Pulmonary artery endothelial cell (primary cell): ENCODE results near the gene SHB. TPM values are rescaled to one million over a fixed set of nuclear protein-coding genes. Genes with fewer than 3 reads are reported as not detected.

Experiments used
- DNase-seq: peaks from one replicate; pipeline ENCODE4 v3.0.0-alpha.2; 2011; ENCODE audit warnings: low read depth, low spot score
- total RNA-seq: library from RNA; depleted of rRNA; stranded (reverse); fragments of >200 nt; gene quantifications from 2 replicates; pipeline ENCODE4 v1.2.3, GENCODE V29; 2014

The SHB gene
- total RNA-seq, 1 donor from 2014 or later = 17.3 TPM

DNA sequence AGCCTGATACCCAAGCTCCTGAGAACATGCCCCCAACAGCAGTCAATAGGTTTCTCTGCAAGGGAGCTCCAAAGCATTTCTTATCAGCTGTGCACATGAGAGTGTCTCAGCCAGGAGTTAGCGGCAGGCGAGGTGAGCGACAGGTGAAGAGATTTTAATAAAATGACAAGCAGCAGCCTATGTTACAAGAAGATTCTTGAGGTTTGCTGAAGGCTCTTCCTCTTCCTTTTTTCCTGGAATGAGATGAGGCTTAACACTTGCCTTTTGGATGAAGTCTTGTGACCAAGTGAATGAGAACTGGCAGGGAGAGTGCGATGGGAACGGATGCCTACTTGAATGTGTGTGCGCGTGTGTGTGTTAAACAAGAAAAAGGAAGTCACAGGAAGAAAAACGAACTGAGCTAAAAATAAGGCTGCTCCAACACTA lies 76.1 kb downstream of the SHB start:
- DNase-seq = no peak

DNA sequence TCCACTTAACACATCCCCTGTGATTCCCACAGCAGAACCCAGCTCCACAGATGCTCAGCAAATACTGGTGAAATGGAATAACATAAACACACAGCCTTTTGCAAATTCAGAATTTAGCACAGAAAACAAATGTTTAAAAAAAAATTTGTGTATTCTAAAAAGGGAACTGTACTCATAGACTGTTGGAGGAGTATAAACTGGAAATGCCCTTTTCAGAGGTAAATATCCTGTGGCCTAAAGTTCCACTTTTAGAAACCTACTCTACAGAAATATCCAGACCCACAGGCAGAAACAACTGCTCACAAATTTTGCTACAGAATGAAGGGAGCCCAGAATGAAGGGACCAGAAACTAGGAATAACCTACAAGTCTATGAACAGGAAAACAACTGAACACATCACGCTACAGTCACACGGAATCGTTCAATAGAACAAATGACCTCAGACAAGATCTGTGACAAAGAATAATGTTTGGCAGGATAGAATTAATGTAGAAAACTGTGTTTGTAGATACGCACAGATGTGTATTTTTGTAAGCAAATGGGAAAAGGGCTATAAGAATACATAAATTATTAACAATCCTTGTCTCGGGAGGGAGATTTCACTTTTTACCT lies 78.5 kb downstream of the SHB start:
- DNase-seq = no peak

- no peak for DNase-seq
These were observed 79.3 kb downstream of the SHB start for GRCh38 chr9:37989701-37990100.

DNA sequence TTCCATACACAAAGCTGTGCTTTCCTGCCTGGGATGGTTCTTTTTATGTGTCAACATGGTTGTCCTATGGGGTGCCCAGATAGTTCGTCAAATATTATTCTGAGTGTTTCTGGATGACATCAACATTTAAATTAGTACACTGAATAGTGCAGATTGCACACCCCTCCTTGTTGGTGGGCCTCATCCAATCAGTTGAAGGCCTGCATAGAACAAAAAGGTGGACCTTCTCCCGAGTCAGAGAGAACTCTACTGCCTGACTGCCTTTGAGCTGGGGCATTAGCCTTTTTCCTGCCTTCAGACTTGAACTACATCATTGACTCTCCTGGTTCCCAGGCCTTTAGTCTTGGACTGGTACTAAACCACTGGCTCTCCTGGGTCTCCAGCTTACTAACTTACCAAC lies 80.4 kb downstream of the SHB start:
- no peak for DNase-seq

DNA sequence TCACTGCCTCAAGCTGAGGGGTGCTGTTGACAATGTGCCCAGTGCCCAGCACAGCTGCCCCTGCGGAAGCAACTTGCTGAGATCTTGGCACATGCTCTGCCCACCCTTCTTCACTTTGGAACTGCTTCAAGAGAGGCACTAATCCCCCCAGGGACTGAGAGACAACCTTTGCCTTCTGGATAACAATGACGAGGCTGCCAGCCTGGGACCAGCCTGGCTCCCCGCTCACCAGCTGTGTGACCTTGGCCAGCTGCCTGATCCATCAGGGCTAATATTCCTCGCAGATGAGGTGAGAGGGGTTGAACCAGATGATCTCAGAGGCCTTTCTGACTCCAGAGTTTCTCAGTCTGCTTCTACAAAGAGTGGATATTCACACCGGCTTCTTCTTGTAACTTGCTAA lies 81.0 kb downstream of the SHB start:
- no peak for DNase-seq

- no peak for DNase-seq
These were observed 81.5 kb downstream of the SHB start for GRCh38 chr9:37987467-37987981.

DNA sequence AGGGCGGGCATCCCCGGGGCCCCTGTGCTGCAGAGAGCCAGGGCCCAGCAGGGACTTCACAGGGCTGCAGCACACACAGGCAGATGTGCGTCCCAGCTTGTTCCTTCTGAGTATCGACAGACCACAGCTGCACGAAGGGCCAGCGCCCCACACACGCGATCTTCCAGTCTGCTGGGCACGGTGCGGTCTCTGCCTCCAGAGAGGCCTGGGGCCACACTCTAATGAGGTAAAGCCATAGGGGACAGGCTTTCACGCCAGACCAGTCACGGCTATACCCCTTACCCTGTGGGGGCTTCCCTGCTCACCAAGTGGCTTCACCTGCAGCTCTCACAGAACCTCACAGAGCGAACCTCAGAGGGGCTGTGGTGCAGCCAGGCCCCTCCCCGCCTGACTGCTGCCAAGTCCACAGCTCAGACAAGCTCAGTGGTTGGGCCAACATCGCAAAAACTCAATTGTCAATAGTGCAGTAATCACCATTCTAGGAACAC lies 82.2 kb downstream of the SHB start:
- no peak for DNase-seq

GRCh38 chr9:37986001-37986400 lies 83.0 kb downstream of the SHB start:
- DNase-seq = no peak

DNA sequence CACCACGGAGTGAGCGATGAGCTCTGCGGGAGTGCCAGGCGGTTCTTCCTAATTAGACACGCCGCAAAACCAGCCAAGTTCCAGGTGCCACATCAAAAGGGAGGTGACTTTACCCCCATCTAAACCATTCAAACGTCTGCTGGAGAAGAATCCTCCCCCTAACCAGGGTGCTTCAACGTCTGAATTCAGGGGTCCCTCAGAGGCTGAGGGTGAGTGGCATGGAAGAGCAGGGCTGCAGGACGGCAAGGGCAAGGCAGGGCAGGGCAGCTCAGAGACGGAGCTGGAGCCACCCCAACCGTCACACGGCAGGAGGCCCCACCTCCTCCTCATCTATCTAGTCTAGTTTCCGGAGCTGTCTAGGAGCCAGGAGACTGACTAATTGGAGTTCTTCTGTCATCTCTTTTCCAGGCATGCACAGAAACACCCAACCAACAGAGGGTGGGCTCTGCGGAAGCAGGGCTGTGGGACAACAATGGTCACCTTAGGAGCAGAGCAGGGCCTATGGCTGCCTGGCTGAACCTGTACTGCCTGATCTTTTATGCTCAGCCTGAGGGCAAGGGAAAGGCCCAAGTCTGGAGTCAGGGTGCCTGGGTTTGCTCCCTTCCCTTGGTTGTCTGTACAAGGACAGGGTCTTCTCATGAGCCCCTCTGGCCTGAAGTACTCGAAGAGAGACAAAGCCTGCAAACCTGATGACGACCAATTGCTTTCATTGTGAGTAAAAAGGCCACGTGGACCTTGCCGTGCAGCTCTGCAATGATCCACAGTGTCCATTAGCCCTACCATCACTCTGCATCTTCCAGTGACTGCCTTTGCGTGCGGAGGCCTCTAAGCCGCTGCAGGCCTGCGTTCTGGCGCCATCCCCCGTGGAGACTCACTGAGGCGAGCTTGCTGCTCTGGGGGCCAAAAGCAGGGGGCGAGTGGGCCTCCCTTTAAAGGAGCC lies 84.1 kb downstream of the SHB start:
- no peak for DNase-seq

GRCh38 chr9:37984278-37984671 lies 84.8 kb downstream of the SHB start:
- no peak for DNase-seq

GRCh38 chr9:37983381-37984067 lies 85.5 kb downstream of the SHB start:
- no peak for DNase-seq

GRCh38 chr9:37979844-37980243 lies 89.2 kb downstream of the SHB start:
- DNase-seq = no peak

GRCh38 chr9:37978983-37979382 lies 90.0 kb downstream of the SHB start:
- DNase-seq = no peak

- DNase-seq = no peak
These were observed 90.6 kb downstream of the SHB start for GRCh38 chr9:37978481-37978864.

- DNase-seq = no peak
These were observed 91.1 kb downstream of the SHB start for GRCh38 chr9:37977851-37978480.

DNA sequence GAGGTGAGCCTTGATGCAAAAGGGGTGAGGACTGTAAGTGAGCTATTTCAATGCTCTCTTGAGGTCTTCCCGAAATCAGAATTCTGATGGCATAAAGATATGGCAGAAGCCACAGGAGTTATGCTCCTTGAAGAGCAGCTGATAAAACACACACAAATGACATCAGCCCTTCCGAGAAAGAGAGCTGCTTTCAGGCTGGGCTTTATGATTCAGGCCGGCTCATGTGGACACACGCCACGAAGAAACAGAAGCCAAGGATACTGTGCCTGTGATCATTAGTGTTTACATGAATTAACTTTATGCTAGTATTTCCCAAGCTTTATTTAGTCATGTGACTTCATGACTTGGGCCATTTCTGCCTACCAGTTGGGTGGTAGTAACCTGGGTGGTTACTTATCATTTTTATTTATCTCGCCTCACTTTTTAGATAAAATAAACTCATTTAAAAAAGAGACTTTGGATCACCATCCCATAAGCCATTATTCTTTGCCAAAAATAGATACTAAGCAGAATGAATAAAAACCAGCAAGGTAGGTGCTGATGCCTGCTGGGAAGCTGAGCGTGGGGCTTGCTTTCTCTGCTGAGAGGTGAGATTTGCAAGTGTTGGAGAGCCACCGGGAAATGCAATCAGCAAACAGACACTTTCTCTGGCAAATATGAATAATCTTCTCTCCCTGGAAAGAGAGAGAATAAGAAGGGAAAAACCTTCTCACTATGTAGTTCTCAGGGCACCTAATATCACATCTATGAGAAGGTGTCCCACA lies 92.1 kb downstream of the SHB start:
- DNase-seq = no peak

- no peak for DNase-seq
These were observed 93.4 kb downstream of the SHB start for GRCh38 chr9:37975639-37976038.

DNA sequence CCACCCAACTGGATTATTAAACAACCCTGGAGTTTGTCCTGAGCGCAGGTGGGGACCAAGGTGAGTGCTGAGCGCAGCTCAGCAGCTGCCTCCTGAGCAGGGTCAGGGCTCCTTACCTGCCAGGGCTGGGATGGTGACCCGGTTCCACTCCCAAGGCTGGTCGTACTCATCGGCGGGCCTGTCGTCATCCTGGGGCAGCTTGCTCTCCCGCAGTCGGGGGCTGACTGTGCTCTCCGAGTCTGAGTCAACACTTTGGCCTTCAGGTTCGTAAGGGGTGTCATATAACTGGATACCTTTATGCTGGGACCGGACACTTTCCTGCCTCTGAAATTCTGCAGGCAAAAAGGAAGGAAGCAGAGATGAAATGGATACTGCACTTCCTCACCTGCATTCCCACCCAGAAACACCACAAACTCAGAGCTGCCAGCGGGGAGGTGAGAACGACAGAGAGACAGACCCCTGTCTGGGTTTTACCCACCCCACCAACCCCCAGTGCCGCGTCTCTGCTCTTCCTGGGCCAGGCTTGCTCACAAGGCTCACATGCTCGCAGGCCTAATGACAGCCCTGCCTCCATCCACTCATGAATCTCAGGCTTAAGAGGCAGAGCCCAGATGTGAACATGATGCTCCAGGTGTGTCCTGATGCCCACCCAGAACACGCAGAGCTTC lies 94.4 kb downstream of the SHB start:
- DNase-seq = no peak

DNA sequence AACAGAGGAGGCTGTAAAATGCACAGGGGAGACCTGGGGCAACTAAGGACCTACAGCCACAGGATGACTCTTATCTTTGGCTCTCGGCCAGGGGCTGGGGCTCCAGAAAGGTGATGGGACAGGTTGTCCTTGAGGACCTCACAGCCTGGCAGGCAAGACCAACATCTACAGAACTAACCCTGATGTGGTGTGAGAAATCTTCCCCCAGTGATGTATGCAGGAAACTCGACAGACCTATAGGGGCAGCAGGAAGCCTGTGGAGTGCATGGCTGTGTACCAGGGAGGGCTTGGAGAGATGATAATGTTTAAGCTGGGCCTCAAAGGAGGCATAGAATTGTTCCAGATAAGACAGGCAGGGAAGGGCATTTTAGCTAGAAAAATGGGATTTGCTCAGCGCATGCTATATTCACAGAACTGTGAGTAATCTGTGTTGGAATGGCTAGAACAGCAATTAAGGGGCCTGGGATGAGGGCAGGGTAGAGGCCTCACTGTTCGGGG lies 96.6 kb downstream of the SHB start:
- no peak for DNase-seq

- DNase-seq = no peak
These were observed 97.3 kb downstream of the SHB start for GRCh38 chr9:37971691-37972090.
